ENCODE results near the gene CGB7. TPM values are rescaled to one million over a fixed set of nuclear protein-coding genes. Genes with fewer than 3 reads are reported as not detected.
"Not testable (repeated sequence)": the region's sequence is repeated elsewhere in the genome, so short reads cannot be mapped to it uniquely, and the experiment has no call there.

Gene CGB7
- total RNA-seq, 1 donor = 0.09 TPM

- DNase-seq (ENCODE audit: low read depth) = no peak
- TF ChIP-seq CTCF (IDR thresholded peaks at IDR 0.05; ENCODE audit: insufficient read depth, low read length) = no peak
- peak within 1 kb of the TSS; percentile 48 for H3K4me3 ChIP-seq (ENCODE audit: low read depth, low read length)
These were observed 7.4 kb upstream of the CGB7 start, which contains the start of gene NTF4 for GRCh38 chr19:49064768-49065611. Gene NTF4, minus strand, starts transcription at chr19:49064818. Its CDS starts 2,821 bp downstream, at chr19:49061997.

GRCh38 chr19:49064029-49064629, 6.6 kb upstream of the CGB7 start:
- no peak for TF ChIP-seq CTCF (IDR thresholded peaks at IDR 0.05; ENCODE audit: insufficient read depth, low read length)
- DNase-seq (ENCODE audit: low read depth) = no peak
- no peak overlapping the region for H3K4me3 ChIP-seq (ENCODE audit: low read depth, low read length)

- no peak for TF ChIP-seq CTCF (IDR thresholded peaks at IDR 0.05; ENCODE audit: insufficient read depth, low read length)
- H3K4me3 ChIP-seq (ENCODE audit: low read depth, low read length) = no peak overlapping the region
- no peak for DNase-seq (ENCODE audit: low read depth)
These were observed 3.9 kb upstream of the CGB7 start for GRCh38 chr19:49061445-49061844.

- no peak for TF ChIP-seq CTCF (IDR thresholded peaks at IDR 0.05; ENCODE audit: insufficient read depth, low read length)
- no peak for DNase-seq (ENCODE audit: low read depth)
- no peak overlapping the region for H3K4me3 ChIP-seq (ENCODE audit: low read depth, low read length)
These were observed 3.5 kb upstream of the CGB7 start for GRCh38 chr19:49061000-49061399.

- no peak for TF ChIP-seq CTCF (IDR thresholded peaks at IDR 0.05; ENCODE audit: insufficient read depth, low read length)
- no peak for DNase-seq (ENCODE audit: low read depth)
- H3K4me3 ChIP-seq (ENCODE audit: low read depth, low read length) = no peak overlapping the region
These were observed 1.5 kb upstream of the CGB7 start for GRCh38 chr19:49059053-49059452.

- H3K4me3 ChIP-seq (ENCODE audit: low read depth, low read length) = no peak overlapping the region
- peak; percentile 31 for DNase-seq (ENCODE audit: low read depth)
- TF ChIP-seq CTCF (IDR thresholded peaks at IDR 0.05; ENCODE audit: insufficient read depth, low read length) = no peak
These were observed 1.0 kb upstream of the CGB7 start for GRCh38 chr19:49058562-49058961.

GRCh38 chr19:49056902-49057596, 500 bp downstream of the CGB7 start:
- H3K4me3 ChIP-seq (ENCODE audit: low read depth, low read length) = peak overlapping the region; percentile 66
- not testable (repeated sequence) for DNase-seq (ENCODE audit: low read depth)

Data from fibroblast of the aortic adventitia (primary cell).